Endothelial cell of umbilical vein (primary cell): ENCODE results near the gene NTN1. TPM values are rescaled to one million over a fixed set of nuclear protein-coding genes. Genes with fewer than 3 reads are reported as not detected.

Experiments used
- BruUV-seq: library from RNA; stranded (reverse); fragments of 400-500 nt; replicated peaks from 2 replicates; lab custom pipeline; 2021; lab: Mats Ljungman, UMichigan
- CTCF ChIA-PET: fragments of 300-600, 350-600 bp; sonication (Branson Sonifier 250); formaldehyde crosslinking; loops from one replicate; lab custom pipeline; 2021; ENCODE audit warnings: antibody characterized with exemption, inconsistent platforms; lab: Charles Lee
- POLR2A ChIA-PET: fragments of 300-600, 350-600 bp; sonication (Branson Sonifier 250); formaldehyde crosslinking; loops from one replicate; lab custom pipeline; 2021; ENCODE audit warnings: antibody characterized with exemption, inconsistent platforms; lab: Charles Lee
- DNase-seq: peaks from one replicate; pipeline ENCODE4 v3.0.0-alpha.2; 2011; ENCODE audit warnings: low read depth, low spot score
- FAIRE-seq: peaks from 2 replicates; lab custom pipeline; 2011; peaks lifted over from hg19 to GRCh38; lab: Jason Lieb, UNC
- H2AFZ ChIP-seq: 2 replicates; pipeline ENCODE4 v1.6.0; 2012; ENCODE audit warnings: low read depth, low read length, control low read depth, inconsistent platforms
- H3K27ac ChIP-seq: 2 replicates; pipeline ENCODE4 v1.5.1; 2011; ENCODE audit warnings: low read depth, mild to moderate bottlenecking, control low read depth, low read length, moderate library complexity; ENCODE audit not compliant: insufficient read depth
- H3K27me3 ChIP-seq, 2 experiments: 2 replicates each; pipeline versions ENCODE4 v1.6.0 to v1.6.1; 2011; ENCODE audit warnings: low read length in 2 of 2, mixed read lengths in 1 of 2; ENCODE audit not compliant: control insufficient read depth in 2 of 2, insufficient read depth in 2 of 2
- H3K36me3 ChIP-seq, 2 experiments: 2 replicates in 1 of 2; 3 replicates in 1 of 2; pipeline ENCODE4 v1.5.1; 2011; ENCODE audit warnings: low read length in 2 of 2, mild to moderate bottlenecking in 1 of 2, moderate library complexity in 1 of 2; ENCODE audit not compliant: control insufficient read depth in 2 of 2, insufficient read depth in 2 of 2; ENCODE audit errors: extremely low read depth in 1 of 2
- H3K4me1 ChIP-seq: 3 replicates; pipeline ENCODE4 v1.5.1; 2011; ENCODE audit warnings: mild to moderate bottlenecking, low read length; ENCODE audit not compliant: control insufficient read depth, insufficient read depth; ENCODE audit errors: extremely low read depth
- H3K4me2 ChIP-seq: 2 replicates; pipeline ENCODE4 v1.6.1; 2011; ENCODE audit warnings: low read length, control low read depth, mixed read lengths; ENCODE audit not compliant: insufficient read depth
- H3K4me3 ChIP-seq, 3 experiments: fragments of 200-600 bp in 1 of 3; sonication (generic), shearing (Covaris generic) in 1 of 3; replicated peaks in 1 of 3; 2 replicates each; pipeline ENCODE4 v1.5.1; 2011 to 2016; ENCODE audit warnings: control low read depth in 3 of 3, low read length in 3 of 3, mild to moderate bottlenecking in 2 of 3, inconsistent platforms in 1 of 3, low read depth in 1 of 3, moderate library complexity in 1 of 3; ENCODE audit not compliant: insufficient read depth in 1 of 3
- H3K79me2 ChIP-seq: 2 replicates; pipeline ENCODE4 v1.6.0; 2012; ENCODE audit warnings: low read length, inconsistent platforms; ENCODE audit not compliant: control insufficient read depth, insufficient read depth
- H3K9ac ChIP-seq: replicated peaks from 2 replicates; pipeline ENCODE3; 2011; ENCODE audit warnings: low read length, control low read depth; ENCODE audit not compliant: insufficient read depth; ENCODE audit errors: extremely low read depth
- H3K9me1 ChIP-seq: replicated peaks from 3 replicates; pipeline ENCODE4 v1.6.0; 2011; ENCODE audit warnings: mild to moderate bottlenecking, low read length; ENCODE audit not compliant: control insufficient read depth, insufficient read depth; ENCODE audit errors: extremely low read depth
- H3K9me3 ChIP-seq: replicated peaks from 2 replicates; pipeline ENCODE4 v1.5.1; 2012; ENCODE audit warnings: low read length, inconsistent platforms; ENCODE audit not compliant: control insufficient read depth, insufficient read depth
- H4K20me1 ChIP-seq: replicated peaks from 2 replicates; pipeline ENCODE3; 2011; ENCODE audit warnings: mild to moderate bottlenecking, low read length; ENCODE audit not compliant: control insufficient read depth, insufficient read depth; ENCODE audit errors: extremely low read depth
- EZH2 ChIP-seq: IDR thresholded peaks from 2 replicates; pipeline ENCODE4 v1.6.1; 2012; ENCODE audit warnings: borderline replicate concordance, low read depth, mild to moderate bottlenecking, moderate library complexity, low read length, inconsistent platforms; ENCODE audit not compliant: severe bottlenecking
- FOS ChIP-seq: IDR thresholded peaks from 2 replicates; pipeline ENCODE4 v1.6.1; 2011; ENCODE audit warnings: mild to moderate bottlenecking, low read length, moderate library complexity, borderline replicate concordance; ENCODE audit not compliant: insufficient read depth
- GATA2 ChIP-seq: IDR thresholded peaks from 2 replicates; pipeline ENCODE4 v1.7.0; 2011; ENCODE audit warnings: low read depth, mild to moderate bottlenecking, moderate library complexity, mixed read lengths, low read length; ENCODE audit not compliant: insufficient read length, insufficient read depth
- JUN ChIP-seq: IDR thresholded peaks from 2 replicates; pipeline ENCODE4 v1.6.1; 2011; ENCODE audit warnings: borderline replicate concordance, low read depth; ENCODE audit not compliant: insufficient read length, insufficient read depth
- MYC ChIP-seq: IDR thresholded peaks from one replicate; pipeline ENCODE4 v1.6.1; 2011; ENCODE audit warnings: mild to moderate bottlenecking, low read depth, low read length
- POLR2A ChIP-seq: IDR thresholded peaks from 2 replicates; pipeline ENCODE4 v1.6.1; 2012; ENCODE audit warnings: low read depth, mild to moderate bottlenecking, control low read depth, low read length
- POLR2AphosphoS5 ChIP-seq: IDR thresholded peaks from 2 replicates; pipeline ENCODE4 v1.6.1; 2012; ENCODE audit warnings: low read depth, mild to moderate bottlenecking, control low read depth, low read length, moderate library complexity; ENCODE audit not compliant: insufficient read depth
- dilution Hi-C: fragments of 300-500 bp; cut with MboI; formaldehyde crosslinking; loops from one replicate; pipeline ENCODE4 v1.15.0; 2019; ENCODE audit warnings: low sequenced_read_pairs; ENCODE audit not compliant: extremely low pct_ligation_motif_present
- intact Hi-C: fragments of 100-400 bp; cut with micrococcal nuclease; formaldehyde crosslinking; loops from one replicate; pipeline ENCODE4 v1.10.0; 2022
- polyA plus RNA-seq, 4 experiments: library from polyadenylated mRNA; depleted of rRNA in 3 of 4; stranded (reverse) in 3 of 4; unstranded in 1 of 4; fragments of >200 nt; gene quantifications; 2 replicates each; pipeline versions ENCODE4 v1.2.1 to v1.2.3, GENCODE V29; 2011 to 2012; ENCODE audit warnings: missing spikeins in 1 of 4
- total RNA-seq: library from RNA; stranded (reverse); gene quantifications from 2 replicates; pipeline ENCODE4 v1.2.3, GENCODE V29; 2021
- TF ChIP-seq, protein P1 (sequence below): IDR thresholded peaks from 2 replicates; pipeline ENCODE4 v1.6.1; 2011; ENCODE audit not compliant: insufficient read depth, insufficient read length
- TF ChIP-seq, protein P2 (sequence below), 2 donors: IDR thresholded peaks; 1 replicate in 1 of 2; 2 replicates in 1 of 2; pipeline ENCODE4 v1.5.1; 2011; ENCODE audit warnings: low read length in 2 of 2, mild to moderate bottlenecking in 2 of 2, moderate library complexity in 2 of 2, control low read depth in 1 of 2, inconsistent platforms in 1 of 2, low read depth in 1 of 2; ENCODE audit not compliant: insufficient read depth in 1 of 2; ENCODE audit errors: extremely low read depth in 1 of 2

The NTN1 gene
- total and polyA plus RNA-seq, 2 donors (not counting 3 experiments of a cell fraction or from before 2014, with no cell fraction given), result 0.10 to 0.18 TPM

DNA sequence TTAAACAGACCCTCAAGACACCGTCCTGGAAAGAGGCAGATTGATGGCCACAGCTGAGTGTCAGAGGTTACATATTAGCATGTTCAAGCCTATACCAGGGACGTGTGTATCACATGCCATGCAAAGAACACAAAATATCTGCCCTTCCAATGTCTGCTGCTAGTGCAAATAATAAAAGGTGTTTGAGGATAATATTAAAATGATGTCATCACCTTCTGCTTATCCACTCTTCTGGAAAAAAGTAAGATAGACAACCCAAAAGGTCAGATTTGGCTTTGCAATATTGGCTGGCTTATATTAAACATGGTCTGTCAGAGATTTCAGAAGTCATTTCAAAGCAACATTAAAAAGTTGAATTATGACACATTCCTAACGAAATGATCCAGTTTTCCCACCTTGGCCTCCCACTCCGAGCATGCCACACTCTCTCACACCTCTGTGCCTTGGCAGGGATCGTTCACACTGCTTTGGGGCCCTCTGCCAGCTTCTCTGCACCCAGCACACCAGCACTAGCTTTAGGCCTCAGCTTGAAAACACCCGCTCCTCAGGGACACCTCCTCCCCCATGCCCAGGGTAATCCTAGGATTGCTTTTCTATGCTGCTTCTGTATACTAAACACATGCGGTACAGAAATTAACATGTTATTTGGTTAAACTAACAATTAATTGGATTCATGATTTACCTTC, 248.2 kb downstream of the NTN1 start:
- no peaks in the 10 kb centered on the region for H3K4me1 ChIP-seq
- no peaks in the 10 kb centered on the region for H3K9me1 ChIP-seq
- no peak overlapping the region for H3K4me3 ChIP-seq
- ChIA-PET CTCF (no interaction called here), POLR2A (no interaction called here)
- no peak overlapping the region for H3K27ac ChIP-seq
- no peak for TF ChIP-seq FOS
- TF ChIP-seq JUN, result no peak
- no peak for TF ChIP-seq EZH2
- TF ChIP-seq MYC, result no peak
- TF ChIP-seq, protein P1, sequence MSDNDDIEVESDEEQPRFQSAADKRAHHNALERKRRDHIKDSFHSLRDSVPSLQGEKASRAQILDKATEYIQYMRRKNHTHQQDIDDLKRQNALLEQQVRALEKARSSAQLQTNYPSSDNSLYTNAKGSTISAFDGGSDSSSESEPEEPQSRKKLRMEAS, result no peak
- no peak for TF ChIP-seq POLR2AphosphoS5
- TF ChIP-seq, protein P2, sequence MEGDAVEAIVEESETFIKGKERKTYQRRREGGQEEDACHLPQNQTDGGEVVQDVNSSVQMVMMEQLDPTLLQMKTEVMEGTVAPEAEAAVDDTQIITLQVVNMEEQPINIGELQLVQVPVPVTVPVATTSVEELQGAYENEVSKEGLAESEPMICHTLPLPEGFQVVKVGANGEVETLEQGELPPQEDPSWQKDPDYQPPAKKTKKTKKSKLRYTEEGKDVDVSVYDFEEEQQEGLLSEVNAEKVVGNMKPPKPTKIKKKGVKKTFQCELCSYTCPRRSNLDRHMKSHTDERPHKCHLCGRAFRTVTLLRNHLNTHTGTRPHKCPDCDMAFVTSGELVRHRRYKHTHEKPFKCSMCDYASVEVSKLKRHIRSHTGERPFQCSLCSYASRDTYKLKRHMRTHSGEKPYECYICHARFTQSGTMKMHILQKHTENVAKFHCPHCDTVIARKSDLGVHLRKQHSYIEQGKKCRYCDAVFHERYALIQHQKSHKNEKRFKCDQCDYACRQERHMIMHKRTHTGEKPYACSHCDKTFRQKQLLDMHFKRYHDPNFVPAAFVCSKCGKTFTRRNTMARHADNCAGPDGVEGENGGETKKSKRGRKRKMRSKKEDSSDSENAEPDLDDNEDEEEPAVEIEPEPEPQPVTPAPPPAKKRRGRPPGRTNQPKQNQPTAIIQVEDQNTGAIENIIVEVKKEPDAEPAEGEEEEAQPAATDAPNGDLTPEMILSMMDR (IDR thresholded peaks at IDR 0.05; ENCODE audit: extremely low read depth in 1 of 2, insufficient read depth in 1 of 2, low read depth in 1 of 2, low read length in 2 of 2), result no peak
- no peak for TF ChIP-seq GATA2
- no peak for TF ChIP-seq POLR2A
- intact Hi-C loops (no loop called here), dilution Hi-C loops (no loop called here)
- no peak overlapping the region for H3K9ac ChIP-seq
- no peaks in the 10 kb centered on the region for H3K9me3 ChIP-seq
- H2AFZ ChIP-seq, result no peak overlapping the region
- no peaks in the 10 kb centered on the region for H3K27me3 ChIP-seq
- DNase-seq (no peak), FAIRE-seq (no peak)
- H3K36me3 ChIP-seq, result no peaks in the 10 kb centered on the region
- no peaks in the 10 kb centered on the region for H3K79me2 ChIP-seq
- no peaks in the 10 kb centered on the region for H4K20me1 ChIP-seq
- BruUV-seq, result no TSS peak
- no peak overlapping the region for H3K4me2 ChIP-seq
